ENCODE data around the gene KDM7A.
A peak's percentile ranks its signal among the peaks of the same experiment; 100 is the strongest.

Gene KDM7A

GRCh38 chr7:140048138-140048537 lies 128.6 kb downstream of the KDM7A start:
- Histone ChIP-seq H3K36me3 (ENCODE audit: insufficient read depth, low read length) (no peaks in the 10 kb centered on the region), H3K9me3 (replicated peaks; ENCODE audit: low read length) (no peaks in the 10 kb centered on the region), H3K4me2 (ENCODE audit: low read length) (no peak overlapping the region), H3K27me3 (ENCODE audit: control insufficient read depth, insufficient read depth, low read length) (no peaks in the 10 kb centered on the region), H3K4me1 (ENCODE audit: control insufficient read depth, insufficient read depth, low read length) (peaks cover 14% of the 10 kb centered on the region), H3K9ac (ENCODE audit: low read depth, low read length) (no peak overlapping the region), H3K4me3 (ENCODE audit: low read length) (no peak overlapping the region)

DNA sequence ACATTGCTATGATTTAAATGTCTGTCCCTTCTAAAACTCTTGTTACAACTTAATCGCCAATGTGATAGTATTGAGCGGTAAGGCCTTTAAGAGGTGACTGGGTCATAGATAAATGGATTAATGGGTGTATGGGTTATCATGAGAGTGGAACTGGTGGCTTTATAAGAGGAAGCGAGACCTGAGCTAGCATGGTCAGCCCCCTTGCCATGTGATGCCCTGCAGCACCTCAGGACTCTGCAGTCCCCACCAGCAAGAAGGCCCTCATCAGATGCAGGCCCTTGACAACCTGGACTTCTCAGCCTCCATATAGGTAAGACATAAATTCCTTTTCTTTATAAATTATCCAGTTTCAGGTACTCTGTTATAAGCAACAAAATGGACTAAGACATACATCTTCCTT lies 129.6 kb downstream of the KDM7A start:
- no peak overlapping the region for H3K4me2 ChIP-seq (ENCODE audit: low read length)
- no peaks in the 10 kb centered on the region for H3K9me3 ChIP-seq (replicated peaks; ENCODE audit: low read length)
- no peak overlapping the region for H3K4me3 ChIP-seq (ENCODE audit: low read length)
- peaks cover 17% of the 10 kb centered on the region for H3K4me1 ChIP-seq (ENCODE audit: control insufficient read depth, insufficient read depth, low read length)
- H3K36me3 ChIP-seq (ENCODE audit: insufficient read depth, low read length) = no peaks in the 10 kb centered on the region
- H3K27me3 ChIP-seq (ENCODE audit: control insufficient read depth, insufficient read depth, low read length) = no peaks in the 10 kb centered on the region
- no peak overlapping the region for H3K9ac ChIP-seq (ENCODE audit: low read depth, low read length)

- Histone ChIP-seq H3K9ac (ENCODE audit: low read depth, low read length) (no peak overlapping the region), H3K4me2 (ENCODE audit: low read length) (no peak overlapping the region), H3K9me3 (replicated peaks; ENCODE audit: low read length) (no peaks in the 10 kb centered on the region), H3K27me3 (ENCODE audit: control insufficient read depth, insufficient read depth, low read length) (no peaks in the 10 kb centered on the region), H3K4me3 (ENCODE audit: low read length) (no peak overlapping the region), H3K4me1 (ENCODE audit: control insufficient read depth, insufficient read depth, low read length) (peaks cover 27% of the 10 kb centered on the region), H3K36me3 (ENCODE audit: insufficient read depth, low read length) (no peaks in the 10 kb centered on the region)
Observed at GRCh38 chr7:140045697-140046096, 131.1 kb downstream of the KDM7A start.

- H3K36me3 ChIP-seq (ENCODE audit: insufficient read depth, low read length) = no peaks in the 10 kb centered on the region
- H3K4me2 ChIP-seq (ENCODE audit: low read length) = no peak overlapping the region
- peaks cover 18% of the 10 kb centered on the region for H3K4me1 ChIP-seq (ENCODE audit: control insufficient read depth, insufficient read depth, low read length)
- no peaks in the 10 kb centered on the region for H3K27me3 ChIP-seq (ENCODE audit: control insufficient read depth, insufficient read depth, low read length)
- no peak overlapping the region for H3K4me3 ChIP-seq (ENCODE audit: low read length)
- no peak overlapping the region for H3K9ac ChIP-seq (ENCODE audit: low read depth, low read length)
- no peaks in the 10 kb centered on the region for H3K9me3 ChIP-seq (replicated peaks; ENCODE audit: low read length)
Observed at GRCh38 chr7:140044251-140044650, 132.5 kb downstream of the KDM7A start.

DNA sequence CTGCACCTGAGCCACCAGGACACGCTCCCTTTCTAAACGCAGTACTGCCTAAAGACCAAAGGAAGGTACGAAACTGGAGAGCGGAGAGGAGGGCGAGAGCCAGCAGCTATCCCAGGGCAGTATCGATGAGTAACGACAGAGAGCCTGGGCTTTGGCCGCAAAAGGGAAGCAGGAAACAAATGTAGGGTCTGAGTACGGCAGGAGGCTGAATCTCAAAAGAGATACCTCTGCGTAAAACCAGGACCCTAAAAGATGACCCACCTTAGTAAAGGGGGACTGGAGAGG lies 134.5 kb downstream of the KDM7A start:
- H3K4me3 ChIP-seq (ENCODE audit: low read length) = no peak overlapping the region
- H3K27me3 ChIP-seq (ENCODE audit: control insufficient read depth, insufficient read depth, low read length) = no peaks in the 10 kb centered on the region
- peaks cover 23% of the 10 kb centered on the region for H3K4me1 ChIP-seq (ENCODE audit: control insufficient read depth, insufficient read depth, low read length)
- H3K9me3 ChIP-seq (replicated peaks; ENCODE audit: low read length) = no peaks in the 10 kb centered on the region
- peak overlapping the region; percentile 19 for H3K4me2 ChIP-seq (ENCODE audit: low read length)
- H3K36me3 ChIP-seq (ENCODE audit: insufficient read depth, low read length) = no peaks in the 10 kb centered on the region
- H3K9ac ChIP-seq (ENCODE audit: low read depth, low read length) = no peak overlapping the region

DNA sequence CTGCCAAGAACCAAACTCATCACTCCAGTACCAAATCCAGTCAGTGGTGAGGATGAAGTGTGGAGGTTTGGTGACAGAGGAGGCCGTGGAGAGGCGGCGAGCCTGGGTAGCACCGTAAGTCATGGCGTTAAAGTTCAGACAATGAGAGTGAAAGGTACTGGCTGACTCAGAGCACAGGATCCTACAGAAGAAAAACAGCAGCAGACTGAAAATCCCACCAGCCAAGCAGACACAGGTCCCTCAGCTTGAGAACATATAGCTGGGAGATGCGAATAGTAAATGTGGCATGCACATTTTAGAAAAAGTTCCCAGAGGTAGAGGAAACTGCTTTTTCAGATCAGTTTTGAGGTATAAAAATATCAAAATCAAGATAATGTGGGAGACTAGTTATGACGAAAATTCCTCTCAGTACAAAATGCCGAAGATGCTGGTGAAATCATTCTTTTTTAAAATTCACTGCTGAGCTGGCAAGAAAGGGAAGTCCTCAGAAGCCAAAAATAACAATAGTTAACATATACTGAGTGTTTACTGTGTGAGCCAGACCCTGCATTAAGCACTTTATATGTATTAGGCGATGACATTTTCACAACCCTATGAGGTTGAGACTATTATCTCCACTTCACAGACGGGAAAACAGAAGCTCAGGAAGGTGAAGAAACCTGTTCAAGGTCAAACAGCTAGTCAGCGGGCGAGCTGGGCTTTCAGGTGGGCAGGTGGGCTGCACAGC lies 135.0 kb downstream of the KDM7A start:
- Histone ChIP-seq H3K4me3 (ENCODE audit: low read length) (no peak overlapping the region), H3K36me3 (ENCODE audit: insufficient read depth, low read length) (no peaks in the 10 kb centered on the region), H3K27me3 (ENCODE audit: control insufficient read depth, insufficient read depth, low read length) (no peaks in the 10 kb centered on the region), H3K9me3 (replicated peaks; ENCODE audit: low read length) (no peaks in the 10 kb centered on the region), H3K9ac (ENCODE audit: low read depth, low read length) (no peak overlapping the region), H3K4me1 (ENCODE audit: control insufficient read depth, insufficient read depth, low read length) (peaks cover 23% of the 10 kb centered on the region), H3K4me2 (ENCODE audit: low read length) (peak overlapping the region; percentile 48)

- Histone ChIP-seq H3K4me1 (ENCODE audit: control insufficient read depth, insufficient read depth, low read length) (peaks cover 39% of the 10 kb centered on the region), H3K9me3 (replicated peaks; ENCODE audit: low read length) (no peaks in the 10 kb centered on the region), H3K27me3 (ENCODE audit: control insufficient read depth, insufficient read depth, low read length) (no peaks in the 10 kb centered on the region), H3K4me2 (ENCODE audit: low read length) (no peak overlapping the region), H3K36me3 (ENCODE audit: insufficient read depth, low read length) (no peaks in the 10 kb centered on the region), H3K4me3 (ENCODE audit: low read length) (no peak overlapping the region), H3K9ac (ENCODE audit: low read depth, low read length) (no peak overlapping the region)
Observed at GRCh38 chr7:140039896-140040295, 136.9 kb downstream of the KDM7A start.

DNA sequence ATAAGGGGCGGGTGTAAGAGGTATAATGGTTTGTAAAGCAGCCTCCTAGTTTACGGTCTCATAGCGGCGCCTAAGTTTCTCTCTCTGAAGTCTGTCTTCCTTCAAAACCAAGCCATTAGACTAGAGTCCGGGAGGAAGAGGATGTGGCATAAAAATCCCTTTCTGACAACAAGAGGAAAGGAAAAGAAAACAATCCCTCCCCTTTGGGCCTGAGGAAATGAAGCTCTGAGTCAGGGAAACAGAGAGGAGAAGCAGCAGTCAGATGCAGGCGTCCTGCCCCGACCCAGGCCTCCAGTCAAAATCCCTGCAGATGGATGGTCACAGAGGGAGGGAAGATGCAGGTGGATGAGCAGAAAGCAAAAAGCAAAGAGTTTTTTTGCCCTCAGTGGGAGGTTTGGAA lies 137.7 kb downstream of the KDM7A start:
- H3K4me3 ChIP-seq (ENCODE audit: low read length) = no peak overlapping the region
- H3K36me3 ChIP-seq (ENCODE audit: insufficient read depth, low read length) = no peaks in the 10 kb centered on the region
- no peaks in the 10 kb centered on the region for H3K9me3 ChIP-seq (replicated peaks; ENCODE audit: low read length)
- no peak overlapping the region for H3K4me2 ChIP-seq (ENCODE audit: low read length)
- no peak overlapping the region for H3K9ac ChIP-seq (ENCODE audit: low read depth, low read length)
- H3K27me3 ChIP-seq (ENCODE audit: control insufficient read depth, insufficient read depth, low read length) = no peaks in the 10 kb centered on the region
- peaks cover 39% of the 10 kb centered on the region for H3K4me1 ChIP-seq (ENCODE audit: control insufficient read depth, insufficient read depth, low read length)

DNA sequence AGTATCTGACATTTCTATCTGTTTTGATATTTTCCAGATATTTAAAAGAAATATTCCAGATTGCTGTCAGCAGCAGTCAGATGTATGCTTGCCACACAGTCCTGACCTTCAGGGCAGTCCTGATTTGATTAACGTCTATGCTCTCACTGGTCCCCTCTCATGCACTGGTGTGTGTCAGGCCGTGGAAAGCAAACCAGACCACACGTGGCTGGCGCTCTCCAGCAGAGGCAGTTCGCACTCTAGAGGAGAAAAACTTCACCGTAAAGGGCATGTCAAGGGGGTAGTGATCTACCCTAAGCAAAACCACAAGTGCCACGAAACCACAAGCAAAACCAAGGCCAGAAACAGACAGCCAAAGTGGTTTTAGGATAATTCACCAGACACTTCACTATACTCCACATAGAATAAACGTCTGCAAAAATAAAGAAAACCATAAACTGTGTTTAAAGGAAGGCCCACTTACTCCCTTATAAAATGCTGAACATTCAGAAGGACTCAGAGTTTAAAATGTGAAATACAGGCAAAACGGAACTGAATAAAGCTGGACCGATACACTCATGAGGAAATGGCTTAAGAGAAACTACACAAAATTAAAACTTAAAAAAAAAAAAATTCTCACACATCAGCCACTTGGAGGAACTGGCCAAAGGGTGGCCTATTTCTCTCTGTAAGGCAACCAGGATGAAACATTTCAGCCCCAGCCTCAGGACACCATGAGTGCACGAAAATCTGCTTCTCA lies 140.4 kb downstream of the KDM7A start:
- H3K27me3 ChIP-seq (ENCODE audit: control insufficient read depth, insufficient read depth, low read length) = no peaks in the 10 kb centered on the region
- no peak overlapping the region for H3K9ac ChIP-seq (ENCODE audit: low read depth, low read length)
- H3K4me3 ChIP-seq (ENCODE audit: low read length) = no peak overlapping the region
- no peaks in the 10 kb centered on the region for H3K36me3 ChIP-seq (ENCODE audit: insufficient read depth, low read length)
- peaks cover 34% of the 10 kb centered on the region for H3K4me1 ChIP-seq (ENCODE audit: control insufficient read depth, insufficient read depth, low read length)
- no peak overlapping the region for H3K4me2 ChIP-seq (ENCODE audit: low read length)
- H3K9me3 ChIP-seq (replicated peaks; ENCODE audit: low read length) = no peaks in the 10 kb centered on the region

GRCh38 chr7:140035400-140036223 lies 141.2 kb downstream of the KDM7A start:
- no peak overlapping the region for H3K4me3 ChIP-seq (ENCODE audit: low read length)
- peaks cover 31% of the 10 kb centered on the region for H3K4me1 ChIP-seq (ENCODE audit: control insufficient read depth, insufficient read depth, low read length)
- no peaks in the 10 kb centered on the region for H3K36me3 ChIP-seq (ENCODE audit: insufficient read depth, low read length)
- H3K9me3 ChIP-seq (replicated peaks; ENCODE audit: low read length) = no peaks in the 10 kb centered on the region
- no peaks in the 10 kb centered on the region for H3K27me3 ChIP-seq (ENCODE audit: control insufficient read depth, insufficient read depth, low read length)
- H3K4me2 ChIP-seq (ENCODE audit: low read length) = peak overlapping the region; percentile 41
- no peak overlapping the region for H3K9ac ChIP-seq (ENCODE audit: low read depth, low read length)

Measured in skeletal muscle satellite cell (primary cell).